NCI-H2227 (cell line): ENCODE results near the gene JMJD6.
"Not testable (repeated sequence)": the region's sequence is repeated elsewhere in the genome, so short reads cannot be mapped to it uniquely, and the experiment has no call there.

ENCODE experiments used
- DNase-seq: peaks from one replicate; lab custom pipeline; 2025; ENCODE audit not compliant: unreplicated experiment; lab: John Stamatoyannopoulos, UW

The JMJD6 gene

DNA sequence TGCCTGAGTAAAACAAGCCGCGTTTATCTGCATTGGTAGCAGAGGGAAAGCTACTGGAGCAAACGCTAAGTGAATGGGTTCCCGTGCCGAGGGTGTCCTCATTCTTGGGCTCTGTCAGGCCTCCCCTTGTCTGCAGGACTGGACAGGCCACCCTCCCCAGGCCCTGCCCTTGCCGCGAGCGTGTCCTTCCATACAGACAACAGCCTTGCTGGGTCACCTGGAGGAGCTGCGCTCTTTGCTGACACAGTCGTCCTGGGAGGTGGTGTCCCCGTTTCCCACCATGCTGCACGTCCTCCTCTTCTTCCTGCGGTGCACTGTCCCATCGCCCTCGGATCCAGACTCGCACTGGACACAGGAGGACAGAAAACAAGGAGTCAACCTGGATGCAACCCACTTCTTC, 7.9 kb downstream of the JMJD6 start:
- no peak for DNase-seq

DNA sequence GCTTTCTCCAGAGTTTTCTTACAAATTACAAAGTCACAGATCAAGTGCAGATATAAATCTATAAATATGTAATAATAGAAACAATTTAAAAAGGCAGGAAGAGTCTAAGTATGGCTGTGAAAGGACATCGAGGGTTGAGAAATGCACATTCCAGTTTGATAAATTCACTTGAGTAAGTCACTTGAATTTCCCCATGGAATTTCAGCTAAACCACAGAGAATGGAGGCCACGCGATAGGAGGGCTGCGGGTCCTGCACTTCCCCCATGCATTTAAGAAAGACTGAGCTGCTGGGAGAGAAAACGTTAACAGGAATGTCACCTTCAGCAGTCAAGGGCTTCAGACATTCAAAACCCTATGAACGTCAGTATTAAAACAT, 9.6 kb downstream of the JMJD6 start:
- no peak for DNase-seq

DNA sequence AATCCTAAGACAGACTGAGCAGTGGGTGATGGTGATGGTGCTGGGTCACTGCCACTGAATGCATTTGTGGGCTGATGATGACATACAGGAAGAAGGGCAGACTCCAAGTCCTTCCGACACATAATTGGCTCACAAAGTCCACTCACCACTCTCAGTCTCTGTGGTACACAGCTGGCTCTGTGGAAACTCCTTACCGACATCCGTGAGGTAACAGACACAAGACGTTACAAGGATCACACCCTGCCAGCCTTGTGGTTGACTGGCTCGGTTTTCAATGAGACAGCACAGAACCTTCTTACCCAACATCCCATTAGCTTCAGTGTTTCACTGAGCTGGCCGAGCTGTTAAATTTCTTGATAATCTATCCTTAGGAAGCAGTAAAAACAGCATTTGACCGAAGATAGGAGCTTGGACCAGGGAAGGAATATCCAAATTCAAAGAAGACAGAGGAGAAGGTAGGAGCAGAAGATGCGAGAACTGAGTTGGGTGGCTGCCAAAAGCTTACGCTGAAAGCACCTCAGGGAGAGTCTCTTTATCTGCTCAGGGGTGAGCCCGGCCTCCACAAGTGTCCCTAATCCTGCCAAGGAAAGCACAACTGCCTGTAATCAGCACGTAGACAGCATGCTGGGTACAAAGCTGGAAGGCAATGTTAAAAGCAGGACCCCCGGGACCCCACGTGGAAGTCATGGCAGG, 10.1 kb downstream of the JMJD6 start:
- no peak for DNase-seq

DNA sequence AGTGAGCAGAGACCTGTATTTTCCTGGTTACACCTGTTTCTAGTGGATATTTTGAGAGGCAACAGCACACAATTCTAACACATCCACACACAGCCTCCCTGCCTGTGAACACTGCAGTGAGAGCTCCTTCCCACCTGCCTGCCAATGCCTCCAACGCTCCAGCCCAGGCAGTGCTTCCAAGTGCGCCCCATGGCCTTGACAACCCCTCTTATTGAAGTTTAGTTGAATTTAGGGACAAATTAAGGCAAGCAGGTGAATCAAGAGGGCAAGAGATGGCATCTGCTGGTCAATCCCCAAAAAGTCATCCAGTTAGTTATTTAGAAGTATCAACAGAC, 10.9 kb downstream of the JMJD6 start:
- no peak for DNase-seq

DNA sequence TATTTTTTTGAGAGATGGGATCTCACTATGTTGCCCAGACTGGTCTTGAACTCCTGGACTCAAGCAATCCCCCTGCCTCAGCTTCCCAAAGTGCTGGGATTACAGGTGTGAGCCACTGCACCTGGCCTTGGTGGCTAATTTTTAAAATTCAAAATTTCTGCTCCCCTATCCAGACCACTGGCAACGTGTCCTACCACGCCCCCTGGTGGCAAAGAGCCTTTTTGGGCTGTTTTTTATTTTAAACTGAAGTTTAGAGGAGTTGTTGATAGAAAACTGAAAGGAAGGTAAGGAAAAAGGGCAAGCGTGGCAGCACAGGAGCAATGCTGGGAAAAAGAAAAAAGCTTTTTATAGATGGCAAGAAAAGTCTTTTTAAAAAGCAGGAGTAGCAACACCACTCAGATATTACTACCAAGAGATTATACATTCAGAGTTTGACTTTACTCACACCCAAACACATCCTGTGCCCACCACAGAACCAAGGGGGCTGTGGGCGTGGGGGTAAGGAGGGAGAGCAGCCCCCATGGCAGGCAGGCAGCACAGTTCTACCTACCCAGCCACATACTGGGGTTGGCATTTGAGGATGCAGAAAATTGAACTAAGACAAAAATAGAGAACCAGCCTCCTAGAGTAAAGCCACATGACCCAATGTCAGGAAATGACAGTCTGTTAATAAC, 11.4 kb downstream of the JMJD6 start:
- DNase-seq, result peak; percentile 70

DNA sequence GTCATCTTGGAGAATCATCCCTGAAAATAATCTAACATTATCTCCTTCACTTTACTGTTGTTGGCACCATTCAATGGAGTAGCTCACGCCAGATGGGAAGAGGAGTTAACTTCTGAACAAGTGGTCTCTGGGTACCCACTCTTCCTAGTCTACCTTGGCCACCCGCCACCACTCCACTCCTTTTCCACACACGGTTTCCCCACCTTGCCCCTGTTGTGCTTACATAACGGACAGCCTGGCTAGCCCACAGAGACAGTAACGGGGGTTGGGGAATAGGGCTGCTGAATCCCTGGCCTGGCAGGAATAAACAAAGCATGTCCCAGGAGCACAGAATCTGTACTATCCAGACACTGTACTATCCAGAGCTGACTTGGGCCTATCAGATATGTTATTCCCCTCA, 12.1 kb downstream of the JMJD6 start:
- DNase-seq, result no peak

DNA sequence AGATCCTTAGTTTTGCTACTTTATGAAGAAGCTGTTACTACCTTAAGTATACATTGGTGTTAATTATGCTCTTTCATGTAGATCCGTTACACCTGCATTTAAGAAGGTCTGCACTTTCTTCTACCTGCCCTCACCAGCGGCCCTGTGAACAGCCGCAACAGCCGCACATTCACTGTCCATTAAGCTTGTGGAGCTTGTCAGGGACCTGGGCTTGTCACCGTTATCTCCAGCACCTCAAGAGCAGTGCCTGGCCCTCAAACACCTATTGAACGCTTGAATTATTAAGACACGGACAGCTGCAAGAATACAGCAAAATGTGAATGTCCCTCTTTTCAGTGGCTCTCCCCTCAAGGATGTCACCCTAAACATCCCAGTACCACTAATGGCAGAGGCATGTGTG, 12.6 kb downstream of the JMJD6 start:
- DNase-seq, result no peak

DNA sequence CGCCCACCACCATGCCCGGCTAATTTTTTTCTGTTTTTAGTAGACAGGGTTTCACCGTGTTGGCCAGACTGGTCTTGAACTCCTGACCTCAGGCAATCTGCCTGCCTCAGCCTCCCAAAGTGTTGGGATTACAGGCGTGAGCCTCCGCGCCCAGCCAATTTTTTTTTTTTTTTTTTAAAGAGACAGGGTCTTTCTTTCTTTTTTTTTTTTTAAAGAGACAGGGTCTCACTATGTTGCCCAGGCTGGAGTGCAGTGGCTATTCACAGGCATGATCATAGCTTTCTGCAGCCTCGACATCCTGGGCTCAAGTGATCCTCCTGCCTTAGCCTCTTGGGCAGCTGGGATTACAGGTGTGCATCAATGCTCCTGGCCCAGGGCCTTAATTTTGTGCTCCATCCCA, 14.1 kb downstream of the JMJD6 start:
- DNase-seq, result not testable (repeated sequence)

DNA sequence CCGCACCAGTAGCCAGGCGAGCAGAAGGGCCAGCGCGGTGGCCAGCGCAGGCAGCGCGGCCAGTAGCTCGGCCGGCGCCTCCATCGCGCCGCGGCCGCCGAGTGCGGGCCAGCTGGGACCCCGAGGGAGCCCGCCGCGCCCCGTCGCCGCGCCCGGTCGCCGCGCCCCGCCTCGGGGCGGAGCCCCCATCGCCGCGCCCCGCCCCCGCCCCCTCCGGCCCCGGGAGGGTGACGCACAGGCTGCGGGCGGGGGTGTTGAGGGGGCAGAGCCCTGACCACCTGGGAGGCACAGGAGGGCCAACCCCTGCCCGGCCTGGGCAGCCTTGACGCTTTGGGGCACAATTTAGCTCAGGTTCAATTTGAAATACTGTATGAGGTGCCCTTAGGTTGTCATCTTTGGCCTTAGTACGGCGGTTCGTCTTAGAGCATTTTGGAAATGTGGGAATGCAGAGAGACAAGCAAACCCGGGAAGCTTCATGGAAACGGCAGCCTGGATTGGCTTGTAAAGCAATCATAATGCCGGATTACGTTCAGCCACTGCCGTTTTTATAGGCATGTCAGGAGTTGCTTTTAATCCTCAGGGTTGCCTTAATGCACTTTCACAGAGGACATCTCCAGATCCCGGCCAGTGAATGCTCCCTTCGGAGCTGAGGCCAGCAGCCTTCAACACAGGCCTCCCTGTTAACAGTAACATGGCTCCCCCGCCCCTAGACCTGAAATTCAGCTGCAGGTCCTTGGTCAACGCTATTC, 15.4 kb downstream of the JMJD6 start, which contains the start of gene MXRA7:
MXRA7 (minus strand) TSS at position 103 of the 749 bp plus-strand sequence; CDS start at position 84, 19 bp downstream.
- DNase-seq, result peak; percentile 78

DNA sequence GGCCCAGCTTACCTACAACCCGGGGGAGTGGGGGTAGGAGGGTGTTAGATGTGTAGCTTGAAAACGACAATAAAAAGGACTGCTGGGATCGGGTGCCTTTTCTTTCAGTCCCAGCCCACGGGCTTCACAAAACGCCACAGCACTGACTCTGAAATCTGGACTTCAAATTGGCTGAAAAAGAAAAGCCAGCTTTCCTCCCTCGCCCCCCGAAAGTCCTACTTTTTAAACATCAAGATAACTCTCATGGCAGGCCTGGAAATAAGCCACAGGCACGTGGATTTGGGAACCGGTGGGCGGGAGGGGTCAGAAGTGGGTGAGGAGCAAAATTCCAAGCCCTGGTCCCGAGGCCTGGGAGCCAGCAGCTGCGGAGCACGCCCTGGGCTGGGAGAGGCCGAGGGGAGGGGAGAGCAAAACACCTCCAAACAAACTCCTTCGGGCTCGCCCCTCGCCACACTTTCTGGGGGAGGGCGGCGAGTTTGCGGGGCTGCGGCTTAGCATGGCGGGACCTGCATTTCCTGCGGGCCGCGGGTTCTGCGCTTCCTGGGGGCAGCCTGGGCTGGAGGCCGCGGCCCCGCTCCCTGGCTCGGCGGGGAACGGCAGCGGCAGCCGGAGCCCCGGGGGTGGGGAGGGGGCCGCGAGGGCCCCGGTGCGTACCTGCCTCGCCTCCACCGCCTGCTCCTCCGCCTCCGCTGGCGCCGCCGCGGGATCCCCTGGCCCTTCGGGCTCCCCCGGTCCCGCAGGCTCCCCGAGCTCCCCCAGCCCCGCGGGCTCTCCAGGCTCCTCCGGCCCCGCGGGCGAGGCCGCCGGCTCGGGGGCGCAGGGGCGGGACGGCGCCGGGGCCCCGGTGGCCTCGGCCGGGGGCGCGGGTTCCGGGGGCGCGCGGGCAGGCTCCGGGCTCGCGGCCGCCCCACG, 16.2 kb downstream of the JMJD6 start:
- DNase-seq, result not testable (repeated sequence)

DNA sequence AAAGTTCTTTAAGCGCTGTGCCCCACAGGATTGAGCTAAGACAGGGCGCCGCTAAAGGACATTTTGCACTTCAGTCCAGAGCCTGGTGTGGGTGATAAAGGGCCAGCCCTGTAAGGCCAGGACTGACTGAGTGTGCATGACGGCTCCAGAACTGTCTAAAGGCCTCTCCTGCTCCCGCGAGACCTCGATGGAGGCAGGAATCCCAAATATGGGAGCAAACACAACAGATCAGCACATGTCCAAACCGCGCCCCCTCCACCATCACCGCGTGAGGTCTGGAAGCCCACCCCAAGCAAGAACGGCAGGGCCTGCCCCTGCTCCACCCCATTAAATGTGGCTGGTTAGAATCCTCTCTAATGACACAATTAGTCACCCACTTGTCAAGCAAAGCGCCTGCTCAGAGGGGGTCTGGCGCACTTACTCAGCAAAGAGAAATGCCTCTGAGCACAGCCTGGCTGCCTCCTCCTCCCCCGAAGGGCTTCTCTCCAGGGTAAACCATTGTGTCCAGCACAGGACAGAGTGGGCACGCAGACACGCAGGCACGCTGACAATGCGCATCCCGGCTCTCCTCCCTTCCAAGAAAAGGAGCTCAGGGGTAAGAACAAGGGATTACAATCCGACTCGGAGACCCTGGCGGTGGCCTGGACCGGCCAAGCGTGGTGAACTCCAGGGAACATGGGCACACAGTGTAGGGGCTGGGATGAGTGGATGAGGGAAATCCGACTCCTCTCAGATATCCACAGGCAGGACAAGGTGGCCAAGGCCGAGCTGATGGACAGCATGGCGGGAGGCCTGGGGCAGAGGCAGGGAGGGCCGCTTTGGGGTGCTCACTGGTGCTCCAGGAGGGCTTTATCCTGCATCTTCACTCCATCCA, 17.1 kb downstream of the JMJD6 start:
- DNase-seq, result peak; percentile 75

DNA sequence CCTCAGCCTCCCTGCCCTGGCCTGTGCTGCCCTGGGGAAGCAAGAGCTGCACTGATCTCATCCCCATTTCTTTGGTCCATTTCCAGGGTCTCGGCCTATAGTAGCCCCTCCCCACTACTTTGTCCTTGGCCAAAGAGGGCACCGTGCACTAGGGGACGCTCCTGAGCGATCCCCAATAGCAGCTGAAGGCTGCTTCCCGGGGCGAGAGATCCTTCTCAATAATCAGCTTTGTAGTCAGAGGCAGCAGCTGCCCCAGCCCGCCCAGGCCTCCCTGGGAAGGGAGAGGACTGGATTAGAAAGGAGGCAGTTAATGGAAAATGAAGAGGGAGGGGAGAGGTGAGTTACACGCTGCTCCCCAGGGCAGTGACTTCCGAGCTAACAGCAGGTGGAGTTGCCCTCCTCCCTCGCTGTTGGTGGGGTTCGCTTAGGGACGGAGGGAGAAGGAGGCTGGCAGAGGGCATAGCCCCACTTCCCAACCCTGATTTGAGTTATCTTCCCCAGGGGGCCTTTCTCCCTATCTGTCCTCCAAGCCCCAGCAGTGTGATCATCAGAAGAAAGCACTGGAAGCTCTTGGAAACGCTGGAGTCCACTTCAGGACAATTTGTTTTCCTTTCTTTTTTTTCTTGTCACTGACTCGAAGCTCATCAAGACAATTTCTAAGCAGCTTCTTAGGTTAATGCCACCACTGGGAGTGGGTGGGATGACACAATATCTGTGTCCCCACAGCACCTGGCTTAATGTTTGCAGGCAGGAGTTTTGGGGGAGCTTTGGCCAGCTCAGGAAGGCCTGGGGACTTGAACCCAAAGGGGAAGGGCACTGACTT, 18.2 kb downstream of the JMJD6 start:
- peak; percentile 79 for DNase-seq

DNA sequence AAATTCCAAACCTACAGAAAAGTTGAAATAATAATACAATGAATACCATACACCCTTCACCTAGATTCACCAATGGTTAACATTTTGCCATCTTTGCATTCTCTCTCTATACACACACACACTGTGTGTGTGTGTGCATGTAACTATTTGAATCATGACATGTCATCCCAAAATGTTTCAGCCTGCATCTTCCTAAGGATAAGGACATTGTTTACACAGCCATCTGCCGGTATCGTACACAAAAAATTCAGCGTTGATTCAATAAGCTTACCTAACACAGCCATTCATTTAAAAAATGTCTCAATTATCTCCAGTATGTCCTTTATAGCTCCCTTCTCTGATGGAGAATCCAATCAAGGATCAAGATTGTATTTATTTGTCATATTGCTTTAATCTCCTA, 19.6 kb downstream of the JMJD6 start:
- no peak for DNase-seq

DNA sequence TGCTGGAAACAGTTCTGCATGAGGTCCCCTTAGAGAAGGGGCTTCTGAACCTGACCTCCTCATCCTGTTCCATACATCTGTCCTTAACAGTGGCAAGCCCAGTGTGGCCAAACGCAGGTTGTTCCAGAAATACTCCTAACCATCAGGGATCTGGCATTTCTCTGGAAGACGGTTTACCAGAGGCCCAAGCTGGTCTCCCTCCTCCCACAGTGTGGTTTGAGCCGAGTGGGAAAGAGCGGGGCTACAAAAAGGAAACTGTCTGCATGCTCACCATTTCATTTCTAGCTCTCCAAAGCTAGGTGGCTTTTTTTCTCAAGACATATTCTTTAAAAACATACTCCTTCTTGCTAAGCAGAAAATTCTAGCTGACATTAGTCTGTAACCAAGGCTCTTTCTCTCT, 21.6 kb downstream of the JMJD6 start:
- DNase-seq, result no peak

DNA sequence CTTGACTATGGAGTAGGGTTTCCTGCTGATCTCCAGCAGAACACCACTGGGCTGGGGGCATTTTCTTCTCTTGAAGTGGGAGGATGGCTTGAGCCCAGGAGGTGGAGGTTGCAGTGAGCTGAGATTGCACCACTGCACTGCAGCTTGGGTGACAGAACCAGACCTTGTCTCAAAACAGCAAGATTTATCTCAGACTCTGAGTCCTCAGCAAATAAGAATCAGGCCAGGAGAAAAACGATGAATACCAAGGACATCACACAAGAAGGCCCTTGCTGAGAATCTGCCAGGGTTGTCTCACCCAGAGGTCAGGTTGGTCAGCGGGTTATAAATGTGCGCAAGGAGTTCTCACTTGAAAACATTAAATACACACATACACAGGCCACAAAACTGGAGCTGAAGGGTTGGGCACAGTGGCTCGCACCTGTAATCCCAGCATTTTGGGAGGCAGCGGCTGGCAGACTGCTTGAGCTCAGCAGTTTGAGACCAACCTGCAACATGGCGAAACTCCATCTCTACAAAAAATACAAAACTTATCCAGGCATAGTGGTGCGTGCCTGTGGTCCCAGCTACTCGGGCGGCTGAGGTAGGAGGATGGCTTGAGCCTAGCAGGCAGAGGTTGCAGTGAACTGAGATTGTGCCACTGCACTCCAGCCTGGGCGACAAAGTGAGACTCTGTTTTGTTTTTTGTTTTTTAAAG, 23.3 kb downstream of the JMJD6 start:
- no peak for DNase-seq

DNA sequence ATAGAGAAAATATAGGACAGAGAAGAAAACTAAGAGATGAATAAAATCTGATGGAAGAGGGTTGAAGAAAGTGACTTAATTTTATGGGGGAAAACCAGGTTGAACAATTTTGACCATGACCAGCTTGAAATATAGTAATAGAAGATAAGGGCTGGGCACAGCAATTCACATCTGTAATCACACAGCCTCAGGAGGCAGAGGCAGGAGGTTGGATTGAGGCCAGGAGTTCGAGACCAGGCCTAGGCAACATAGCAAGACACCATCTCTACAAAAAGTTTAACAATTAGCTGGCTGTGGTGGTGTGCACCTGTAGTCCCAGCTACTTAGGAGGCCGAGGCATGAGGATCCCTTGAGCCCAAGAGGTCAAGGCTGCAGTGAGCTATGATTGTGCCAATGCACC, 24.3 kb downstream of the JMJD6 start:
- no peak for DNase-seq

DNA sequence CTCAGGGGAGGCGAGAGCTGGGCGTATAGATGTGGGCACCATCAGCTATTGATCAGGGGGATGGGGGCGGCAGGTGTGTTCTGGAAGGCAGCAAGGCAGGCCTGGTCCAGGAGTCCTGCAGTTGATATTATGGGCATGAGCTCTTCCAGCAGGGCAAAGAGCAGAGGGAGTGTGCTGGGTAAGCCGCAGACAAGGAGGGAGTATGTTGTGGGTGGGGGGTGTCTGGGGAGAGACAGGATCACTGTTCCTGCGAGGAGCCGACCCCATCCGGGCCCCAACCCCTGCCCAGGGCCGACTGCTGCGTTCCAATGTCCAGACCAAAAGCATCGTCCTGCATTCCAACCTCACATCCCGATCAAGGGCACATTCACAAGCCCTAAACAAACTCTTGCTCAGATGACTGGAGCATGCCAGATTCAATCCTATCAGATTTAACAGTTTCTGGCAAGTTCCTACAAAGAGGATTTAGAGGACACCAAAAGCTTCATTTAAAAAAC, 24.9 kb downstream of the JMJD6 start:
- DNase-seq, result no peak

DNA sequence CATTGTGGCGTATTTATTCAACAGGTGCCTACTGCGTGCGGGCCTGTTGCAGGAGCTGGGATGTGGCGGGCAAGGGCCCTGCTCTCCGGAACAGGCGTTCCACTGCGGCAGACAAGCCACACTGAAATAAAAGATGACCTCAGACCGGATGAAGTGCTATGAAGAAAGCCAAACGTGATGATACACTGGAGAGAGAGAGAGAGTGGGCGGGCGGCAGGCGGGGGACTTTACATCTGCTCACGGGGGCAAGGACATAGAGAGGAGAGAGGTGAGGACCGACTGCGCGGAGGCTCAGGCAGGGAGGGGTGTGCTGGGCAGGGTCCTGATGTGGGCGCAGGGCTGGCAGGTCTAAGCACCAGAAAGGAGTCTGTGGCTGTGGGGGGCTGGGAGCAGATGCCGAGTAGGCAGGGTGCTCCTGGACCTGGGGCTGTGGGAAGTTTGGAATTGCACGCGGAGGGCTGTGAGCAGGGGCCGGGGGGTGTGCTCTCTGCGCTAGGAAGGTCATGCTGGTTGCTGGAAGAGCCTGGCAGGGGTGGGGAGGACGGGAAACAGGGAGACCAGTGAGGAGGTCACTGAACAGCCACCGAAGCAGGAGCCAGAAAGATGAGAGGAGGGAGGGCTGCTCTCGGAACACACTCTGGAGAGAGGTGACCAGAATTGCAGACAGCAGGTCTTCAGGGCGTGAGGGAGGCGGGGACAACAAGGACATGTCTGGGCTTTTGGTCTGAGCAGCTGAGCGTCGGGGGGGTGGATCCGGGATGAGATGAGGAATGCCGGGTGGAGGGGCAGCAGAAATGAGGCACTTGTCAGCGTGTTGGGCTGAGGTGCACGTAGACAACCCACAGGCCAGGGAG, 25.6 kb downstream of the JMJD6 start:
- peak; percentile 78 for DNase-seq
